GM21515 (cell line): ENCODE measurements around the gene DNAJA2.
A peak's percentile ranks its signal among the peaks of the same experiment; 100 is the strongest.
"Not testable (repeated sequence)": the region's sequence is repeated elsewhere in the genome, so short reads cannot be mapped to it uniquely, and the experiment has no call there.

ENCODE experiments used
- ATAC-seq: cut with Tn5 transposase; IDR thresholded peaks from one replicate; pipeline ENCODE4 v1.9.1; 2021; ENCODE audit not compliant: unreplicated experiment

The DNAJA2 gene

DNA sequence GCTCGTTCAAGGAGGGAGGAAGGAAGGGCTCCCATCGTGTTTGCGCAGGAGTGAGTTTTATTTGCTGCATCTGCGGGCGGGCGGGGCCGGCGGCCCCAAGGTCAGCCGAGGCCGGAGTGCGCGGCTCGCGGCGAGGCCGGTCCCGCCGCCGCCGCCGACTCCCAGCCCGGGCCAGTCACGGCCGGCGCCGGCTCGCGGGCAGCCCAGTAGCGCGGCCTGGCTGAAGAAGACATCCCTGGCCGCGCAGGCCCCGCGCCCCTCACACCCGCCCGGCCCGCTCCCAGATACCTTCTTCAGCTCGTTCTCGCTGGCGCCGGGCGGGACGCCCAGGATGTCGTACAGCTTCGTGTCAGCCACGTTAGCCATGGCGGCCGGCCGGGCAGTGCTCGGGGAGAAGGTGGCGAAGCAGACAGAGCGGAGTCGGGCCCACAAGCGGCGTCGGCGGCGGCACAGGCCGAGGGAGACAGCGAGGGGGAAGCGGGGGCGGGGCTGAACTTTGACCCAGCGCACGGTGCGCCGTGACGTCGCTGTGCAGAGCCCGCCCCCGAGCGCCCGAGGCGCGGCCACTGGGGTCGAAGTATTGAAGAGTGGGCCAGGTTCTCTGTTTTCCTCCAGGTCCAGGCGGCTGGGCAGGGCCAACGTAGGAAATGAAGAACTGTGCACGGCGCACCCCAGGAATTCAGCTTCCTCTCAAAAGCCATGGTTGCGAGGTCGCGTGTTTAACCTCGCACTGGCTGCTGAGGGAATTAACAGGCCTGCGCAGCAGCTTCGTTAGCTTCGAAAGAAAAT lies at the start of gene DNAJA2:
TSS of gene DNAJA2 (minus strand) at position 468 of the 789 bp plus-strand sequence. CDS start at position 366, 102 bp downstream.
- peak; percentile 77 for ATAC-seq

DNA sequence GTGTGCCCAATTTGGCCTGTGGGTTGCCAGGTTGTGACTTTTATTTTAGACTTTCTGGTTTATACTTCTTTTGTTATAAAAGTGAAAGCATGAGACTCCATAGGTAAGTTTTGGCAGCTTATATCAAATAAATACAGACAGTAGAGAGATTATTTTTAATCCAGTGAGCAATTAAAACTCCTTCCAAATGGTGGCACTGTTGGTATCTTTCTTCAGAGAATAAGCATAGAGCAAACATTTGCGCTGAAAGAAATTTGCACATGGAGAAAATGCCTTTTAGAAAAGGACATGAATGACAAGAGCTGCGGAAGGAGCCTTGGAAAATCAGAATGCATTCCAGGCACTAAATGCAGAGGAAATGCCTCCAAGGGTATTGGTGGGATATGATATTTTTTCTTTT lies 46.1 kb upstream of the DNAJA2 start:
- no peak for ATAC-seq

DNA sequence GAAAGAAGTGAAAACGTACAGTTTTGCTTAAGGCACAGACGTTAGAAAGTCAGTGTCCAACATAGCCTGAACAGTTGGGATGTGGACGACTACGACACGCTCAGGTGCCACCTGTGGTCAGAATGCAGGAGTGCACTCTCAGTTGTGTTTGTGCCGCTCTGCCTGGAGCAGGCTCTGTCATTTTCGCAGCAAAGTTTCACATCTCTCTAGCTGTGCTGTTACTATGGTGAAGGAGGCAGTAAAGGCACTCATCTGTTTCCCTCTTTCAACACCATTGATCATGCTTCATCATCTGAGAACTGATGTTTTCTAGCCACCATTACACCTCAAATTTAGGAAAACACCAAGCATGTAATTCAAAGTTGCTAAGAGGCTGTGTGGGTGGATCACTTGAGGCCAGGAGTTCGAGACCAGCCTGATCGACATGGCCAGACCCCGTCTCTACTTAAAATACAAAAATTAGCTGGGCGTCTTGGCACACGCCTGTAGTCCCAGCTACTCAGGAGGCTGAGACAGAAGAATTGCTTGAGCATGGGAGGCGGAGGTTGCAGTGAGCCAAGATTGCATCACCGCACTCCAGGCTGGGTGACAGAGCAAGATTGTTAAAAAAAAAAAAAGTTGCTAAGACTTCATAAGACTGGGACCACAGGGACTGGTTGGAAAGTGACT lies 44.9 kb upstream of the DNAJA2 start:
- peak; percentile 99 for ATAC-seq

DNA sequence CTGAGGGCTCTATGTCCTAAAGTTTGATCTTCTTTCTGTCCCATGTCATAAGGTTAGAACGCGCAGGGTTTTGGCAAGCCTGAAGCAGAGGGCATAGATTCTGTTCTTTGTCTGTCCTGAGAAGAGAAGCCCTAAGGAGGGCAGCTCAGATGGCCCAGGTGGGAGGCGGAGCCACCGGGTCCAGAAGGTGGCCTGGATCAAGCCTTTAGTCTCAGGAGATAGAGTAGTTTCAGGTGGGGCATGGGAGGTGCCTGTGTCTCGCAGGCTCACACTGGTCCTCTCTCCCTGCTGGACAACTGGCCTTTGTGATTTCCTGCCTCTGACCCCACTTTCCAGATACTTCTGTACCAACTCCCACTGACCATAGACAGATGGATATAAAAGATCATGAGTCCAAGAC lies 44.2 kb upstream of the DNAJA2 start:
- ATAC-seq, result no peak

DNA sequence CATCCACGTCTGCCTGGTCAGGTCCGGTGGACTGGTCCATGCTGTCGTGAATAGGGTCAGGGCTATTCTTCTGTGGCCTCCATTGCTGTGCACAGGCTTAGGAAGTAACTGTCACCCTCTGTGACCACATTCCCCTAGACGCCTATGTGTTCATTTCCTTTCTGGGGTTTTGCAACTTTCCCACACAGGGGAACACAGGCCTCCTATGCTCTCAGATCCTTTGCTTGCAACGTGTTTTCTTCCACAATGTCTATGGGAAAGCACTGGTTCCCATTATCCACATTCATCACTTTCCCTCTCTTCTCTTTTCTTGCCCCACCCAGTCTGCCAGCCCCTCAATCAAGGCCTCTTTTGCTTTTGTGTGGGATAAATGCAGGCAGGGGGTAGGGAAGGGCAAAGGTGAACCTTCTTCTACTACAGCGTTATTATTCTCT lies 43.2 kb upstream of the DNAJA2 start:
- ATAC-seq, result peak; percentile 34

DNA sequence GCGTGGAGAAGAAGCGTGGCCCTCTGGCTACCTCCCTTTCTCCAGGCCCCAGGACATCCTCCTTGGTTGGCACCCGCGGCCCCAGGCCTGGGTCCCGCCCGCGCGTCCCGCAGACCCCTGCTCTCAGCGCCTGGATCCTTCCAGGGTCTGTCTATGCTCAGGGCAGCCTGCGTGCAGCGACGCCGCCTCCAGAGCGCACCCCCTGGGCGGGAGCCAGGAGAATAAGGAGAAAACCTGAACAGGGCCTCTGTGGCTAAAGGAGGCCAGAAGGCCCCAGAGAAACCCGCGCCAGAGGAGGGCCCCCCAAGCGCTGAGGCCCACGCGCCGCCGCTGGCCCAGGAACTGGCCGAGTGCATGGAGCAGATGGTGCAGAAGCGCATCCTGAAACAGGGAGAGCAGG lies 40.4 kb upstream of the DNAJA2 start:
- ATAC-seq, result no peak

DNA sequence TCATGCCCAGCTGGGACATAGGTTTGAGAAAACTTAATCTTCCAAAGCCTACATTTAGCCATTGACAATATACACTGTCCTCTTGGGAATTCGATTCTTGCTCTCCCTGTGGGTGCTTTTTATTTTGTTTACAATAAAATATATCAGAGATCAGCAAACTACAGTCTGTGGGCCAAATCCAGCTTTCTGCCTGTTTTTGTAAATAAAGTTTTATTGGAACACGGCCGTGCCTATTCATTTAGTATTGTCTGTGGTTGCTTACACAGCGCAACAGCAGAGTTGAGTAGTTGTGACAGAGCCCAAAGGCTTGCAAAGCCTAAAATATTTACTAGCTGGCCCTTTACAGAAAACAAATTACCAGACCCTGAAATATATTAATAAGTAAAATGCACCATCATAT lies 39.7 kb upstream of the DNAJA2 start:
- ATAC-seq, result no peak

DNA sequence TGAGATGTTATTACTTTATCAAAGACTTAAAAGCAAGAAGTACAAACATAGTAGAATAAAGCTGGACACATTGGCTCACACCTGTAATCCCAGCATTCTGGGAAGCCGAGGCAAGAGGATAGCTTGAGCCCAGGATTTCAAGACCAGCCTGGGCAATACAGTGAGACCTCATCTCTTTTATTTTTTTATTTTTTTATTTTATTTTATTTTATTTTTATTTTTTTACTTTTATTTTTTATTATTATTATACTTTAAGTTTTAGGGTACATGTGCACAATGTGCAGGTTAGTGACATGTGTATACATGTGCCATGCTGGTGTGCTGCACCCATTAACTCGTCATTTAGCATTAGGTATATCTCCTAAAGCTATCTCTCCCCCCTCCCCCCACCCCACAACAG lies 37.3 kb upstream of the DNAJA2 start:
- not testable (repeated sequence) for ATAC-seq

DNA sequence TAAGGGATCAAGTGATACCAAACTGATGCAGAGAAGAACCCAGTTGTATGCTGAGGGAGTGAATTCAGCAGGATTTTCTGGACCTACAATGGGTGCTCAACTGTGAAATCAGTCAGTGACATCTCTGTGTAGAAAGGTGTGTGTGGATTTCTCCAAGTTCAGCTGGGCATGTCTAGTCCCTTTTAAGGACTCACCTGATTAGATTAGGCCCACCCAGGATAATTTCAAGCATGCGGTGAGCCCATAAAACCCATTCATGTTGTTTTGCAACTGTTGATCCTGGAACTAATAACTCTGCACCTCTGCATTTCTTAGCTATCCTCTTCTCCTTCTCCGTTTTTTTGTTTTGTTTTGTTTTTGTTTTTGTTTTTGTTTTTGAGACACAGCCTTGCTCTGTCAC lies 35.1 kb upstream of the DNAJA2 start:
- no peak for ATAC-seq

DNA sequence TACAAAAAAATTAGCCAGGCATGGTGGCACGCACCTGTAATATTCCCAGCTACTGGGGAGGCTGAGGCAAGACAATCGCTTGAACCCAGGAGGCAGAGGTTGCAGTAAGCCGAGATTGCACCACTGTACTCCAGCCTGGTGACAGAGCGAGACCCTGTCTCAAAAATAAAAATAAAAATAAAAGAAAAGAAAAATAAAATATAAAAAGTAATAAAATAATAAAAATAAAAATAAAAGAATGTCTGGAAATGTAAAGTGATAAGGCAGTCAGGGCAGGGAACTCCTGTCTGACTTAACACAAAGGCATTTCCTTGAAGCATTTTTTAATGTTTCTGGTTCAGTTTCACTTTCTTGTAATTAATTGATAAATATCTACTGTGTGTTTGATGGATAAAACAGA lies 34.7 kb upstream of the DNAJA2 start:
- ATAC-seq, result no peak

DNA sequence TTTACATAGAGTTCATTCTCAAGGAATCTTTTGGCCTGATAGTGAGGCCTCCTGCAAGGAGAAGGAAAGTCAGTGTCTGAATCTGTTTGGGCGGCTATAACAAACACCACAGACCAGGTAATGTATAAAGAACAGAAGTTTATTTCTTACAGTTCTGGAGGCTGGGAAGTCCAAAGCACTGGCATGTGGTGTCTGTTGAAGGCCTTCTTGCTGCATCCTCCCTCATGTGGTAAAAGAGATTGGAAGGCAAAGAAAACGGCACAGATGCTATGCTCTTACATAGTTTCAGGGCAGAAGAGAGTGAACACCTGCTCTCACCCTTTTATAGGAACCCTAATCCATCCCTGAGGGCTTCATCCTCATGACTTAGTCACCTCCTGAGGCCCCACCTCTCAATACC lies 31.2 kb upstream of the DNAJA2 start:
- no peak for ATAC-seq

DNA sequence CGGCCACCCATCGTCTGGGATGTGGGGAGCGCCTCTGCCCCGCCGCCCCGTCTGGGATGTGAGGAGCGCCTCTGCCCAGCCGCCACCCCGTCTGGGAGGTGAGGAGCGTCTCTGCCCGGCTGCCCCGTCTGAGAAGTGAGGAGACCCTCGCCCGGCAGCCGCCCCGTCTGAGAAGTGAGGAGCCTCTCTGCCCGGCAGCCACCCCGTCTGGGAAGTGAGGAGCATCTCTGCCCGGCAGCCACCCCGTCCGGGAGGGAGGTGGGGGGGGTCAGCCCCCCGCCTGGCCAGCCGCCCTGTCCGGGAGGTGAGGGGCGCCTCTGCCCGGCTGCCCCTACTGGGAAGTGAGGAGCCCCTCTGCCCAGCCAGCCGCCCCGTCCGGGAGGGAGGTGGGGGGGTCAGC lies 26.6 kb upstream of the DNAJA2 start:
- ATAC-seq, result not testable (repeated sequence)

DNA sequence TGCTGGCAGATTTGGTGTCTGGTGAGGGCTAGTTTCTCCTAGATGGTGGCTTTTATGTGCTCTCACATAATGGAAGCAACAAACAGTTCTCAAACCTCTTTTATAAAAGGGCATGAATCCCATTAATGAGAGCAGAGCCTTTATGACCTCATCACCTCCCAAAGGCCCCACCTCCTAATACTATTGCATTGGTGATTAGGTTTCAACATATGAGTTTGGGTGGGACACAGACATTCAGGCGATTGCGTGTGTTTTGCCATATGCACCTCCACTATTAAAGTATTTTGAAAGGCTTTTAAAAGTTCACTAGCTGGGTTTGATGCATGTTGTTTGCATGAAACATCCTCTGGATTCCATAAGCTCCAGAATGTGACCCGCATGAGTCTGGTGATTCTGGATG lies 24.4 kb upstream of the DNAJA2 start:
- ATAC-seq, result no peak

DNA sequence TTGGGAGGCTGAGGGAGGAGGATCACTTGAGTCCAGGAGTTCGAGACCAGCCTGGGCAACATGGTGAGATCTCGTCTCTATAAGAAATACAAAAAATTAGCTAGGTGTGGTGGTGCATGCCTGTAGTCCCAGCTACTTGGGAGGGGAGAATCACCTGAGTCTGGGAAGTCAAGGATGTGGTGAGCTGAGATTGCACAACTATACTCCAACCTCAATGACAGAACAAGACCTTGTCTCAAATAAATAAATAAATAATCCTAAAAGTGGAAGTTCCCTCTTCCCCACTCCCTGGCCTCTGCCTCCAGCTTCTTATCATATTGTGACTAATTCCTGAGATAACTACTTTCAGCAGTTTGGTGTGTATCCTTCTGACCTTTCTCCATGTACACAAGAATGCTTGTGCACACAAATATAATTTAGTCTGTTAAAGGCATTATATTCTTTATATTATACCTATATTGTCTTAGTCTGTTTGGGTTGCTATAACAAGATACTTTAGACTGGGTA lies 23.5 kb upstream of the DNAJA2 start:
- no peak for ATAC-seq

DNA sequence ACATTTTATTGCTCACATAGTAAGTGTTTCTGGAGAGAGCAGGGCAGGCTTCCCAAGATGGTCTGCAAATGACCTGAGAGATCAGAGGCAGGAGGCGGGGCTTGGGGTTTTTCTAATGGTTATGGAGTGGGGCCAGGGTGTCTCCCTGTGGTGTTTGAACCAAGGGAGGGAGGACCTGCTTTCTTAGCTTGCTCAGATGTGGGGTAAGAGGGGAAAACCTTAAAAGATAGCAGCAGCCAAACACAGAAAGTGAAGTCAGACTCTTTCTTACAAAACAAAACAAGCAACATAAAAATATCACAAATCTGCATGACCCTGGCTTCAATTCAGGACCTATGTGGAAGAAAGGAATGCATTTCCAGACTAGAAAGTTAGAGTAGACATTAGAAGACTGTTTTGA lies 22.9 kb upstream of the DNAJA2 start:
- no peak for ATAC-seq

DNA sequence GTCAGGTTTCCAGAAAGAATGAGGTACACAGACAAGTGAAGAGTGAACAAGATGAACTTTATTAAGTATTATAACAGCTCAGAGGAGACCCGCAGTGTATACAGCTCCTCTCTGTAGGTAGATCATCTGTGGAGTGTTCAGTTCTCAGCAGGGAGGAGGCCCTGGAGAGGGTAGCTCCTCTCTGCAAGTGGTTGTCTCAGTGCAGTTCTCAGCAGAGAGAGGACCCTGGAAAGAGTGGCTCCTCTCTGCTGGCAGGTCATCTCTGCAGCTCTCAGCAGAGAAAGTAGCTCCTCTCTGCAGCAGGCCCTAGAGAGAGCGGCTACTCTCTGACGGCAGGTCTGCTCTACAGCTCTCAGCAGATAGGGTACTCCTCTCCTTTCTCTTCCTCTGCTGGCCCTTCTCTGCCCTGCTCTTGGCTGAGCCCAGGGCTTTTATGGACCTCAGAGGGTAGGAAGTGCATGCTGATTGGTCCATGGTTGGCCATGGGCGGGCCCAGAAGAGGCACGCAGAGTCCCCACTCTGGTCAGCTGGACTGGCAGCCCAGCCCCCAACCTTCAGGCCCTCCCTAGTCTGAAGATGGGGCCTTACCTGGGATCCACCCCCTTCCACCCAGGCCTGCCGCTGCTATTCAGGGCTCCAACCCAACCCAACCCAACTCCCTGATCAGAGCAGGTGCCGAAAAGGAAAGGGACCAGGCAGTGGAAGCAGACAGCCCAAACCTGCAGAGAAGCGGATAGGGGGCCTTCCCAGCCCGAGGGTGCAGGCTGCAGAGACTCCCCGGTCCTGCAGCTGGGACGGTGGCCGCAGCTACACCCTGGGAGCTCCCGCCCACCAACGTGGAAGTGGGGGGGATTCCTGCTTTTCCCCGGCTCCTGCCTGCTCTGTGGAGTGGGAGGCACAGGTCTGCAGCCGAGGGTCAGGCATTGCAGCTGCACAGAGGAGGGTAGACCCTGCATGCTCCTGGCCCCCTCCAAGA lies 18.5 kb upstream of the DNAJA2 start:
- no peak for ATAC-seq

DNA sequence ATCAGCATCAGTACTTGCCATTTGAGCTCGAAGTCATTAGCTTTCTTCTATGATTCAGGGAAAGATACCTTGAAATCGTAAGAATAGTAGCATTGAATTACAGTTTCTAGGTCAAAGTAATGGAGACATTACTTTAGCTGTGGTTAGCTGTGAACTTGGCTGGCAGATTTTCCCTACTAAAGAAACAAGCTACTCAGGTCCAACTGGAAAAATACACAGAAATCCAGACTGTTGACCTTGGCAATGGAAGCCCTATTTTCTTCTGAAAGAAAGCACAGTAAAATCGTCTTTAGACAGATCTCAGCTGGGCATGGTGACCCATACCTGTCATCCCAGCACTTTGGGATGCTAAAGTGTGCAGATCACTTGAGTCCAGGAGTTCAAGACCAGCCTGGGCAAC lies 13.4 kb upstream of the DNAJA2 start:
- ATAC-seq, result no peak

DNA sequence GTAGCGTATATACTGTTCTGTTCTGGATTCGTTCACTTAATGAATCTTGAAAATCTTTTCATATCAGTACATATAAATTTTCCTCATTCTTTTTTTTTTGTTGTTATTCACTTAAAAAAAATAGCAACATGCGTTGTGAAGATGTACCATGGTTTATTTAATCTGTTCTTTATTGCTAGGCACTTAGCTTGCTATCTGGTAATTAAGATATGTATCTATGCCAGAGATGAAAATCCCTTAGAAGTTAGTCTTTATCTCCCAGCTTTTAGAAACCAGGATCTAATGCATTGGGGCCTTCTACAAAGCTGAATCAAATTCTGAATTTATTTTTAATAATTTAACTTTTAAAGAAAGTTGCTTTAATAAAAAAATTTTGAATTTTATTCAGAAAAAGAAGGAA lies 13.0 kb upstream of the DNAJA2 start:
- no peak for ATAC-seq

DNA sequence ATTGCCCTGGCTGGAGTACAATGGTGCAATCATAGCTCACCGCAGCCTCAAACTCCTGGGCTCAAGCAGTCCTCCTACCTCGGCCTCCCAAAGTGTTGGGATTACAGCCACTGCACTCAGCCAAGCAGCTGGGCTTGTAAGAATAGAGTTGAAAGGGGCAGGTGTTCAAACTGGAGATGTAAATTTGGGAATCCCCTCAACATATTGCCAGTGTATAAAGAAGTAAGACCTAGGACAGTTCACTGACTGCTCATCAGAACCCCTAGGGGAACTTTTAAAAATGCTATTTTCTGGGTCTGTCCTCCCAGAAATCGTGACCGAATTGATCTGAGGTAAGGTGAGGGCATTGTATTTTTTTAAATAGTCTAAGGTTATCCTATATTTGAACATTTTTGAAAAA lies 8.9 kb upstream of the DNAJA2 start:
- ATAC-seq, result no peak

DNA sequence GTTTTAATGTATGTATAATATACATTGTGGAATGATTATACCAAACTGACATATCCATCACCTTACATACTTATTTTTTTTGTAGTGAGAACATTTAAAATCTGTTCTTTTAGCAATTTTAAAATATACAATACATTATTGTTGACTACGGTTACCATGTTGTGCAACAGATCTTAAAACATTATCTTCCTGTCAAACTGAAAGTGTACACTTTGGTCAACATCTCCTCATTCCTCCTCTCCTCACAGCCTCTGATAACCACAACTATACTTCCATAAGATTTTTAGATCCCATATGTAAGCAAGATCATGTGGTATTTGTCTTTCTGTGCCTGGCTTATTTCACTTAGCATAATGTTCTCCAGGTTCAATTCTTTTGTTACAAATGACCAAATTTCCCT lies 7.5 kb upstream of the DNAJA2 start:
- ATAC-seq, result no peak

DNA sequence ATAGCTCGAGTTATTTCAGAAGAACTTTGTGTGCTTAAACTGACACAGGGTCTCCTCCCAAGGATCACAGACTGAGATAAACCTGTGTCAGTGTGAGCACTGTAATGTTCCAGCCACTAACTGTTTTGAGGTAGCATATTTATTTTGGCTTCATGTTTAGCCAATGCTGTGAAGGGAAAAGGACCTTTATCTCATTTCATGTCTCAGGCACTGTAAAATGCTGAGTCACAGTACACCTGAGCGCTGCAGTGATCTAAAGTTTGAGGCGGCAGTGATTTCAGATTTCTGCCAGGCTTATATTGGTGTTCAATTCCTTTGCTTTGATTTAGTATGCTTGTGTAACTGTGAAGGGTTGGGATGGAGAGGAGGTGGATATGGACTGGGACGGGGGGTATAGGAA lies 3.1 kb upstream of the DNAJA2 start:
- no peak for ATAC-seq
